ENCODE measurements around the gene H6PD. TPM values are rescaled to one million over a fixed set of nuclear protein-coding genes. Genes with fewer than 3 reads are reported as not detected.

H6PD gene
- total and polyA plus RNA-seq, 9 of the 15 experiments (the other 6 are each of a cell fraction or from before 2014, with no cell fraction given): 0.04 to 2.5 (median 0.95) TPM

- peak; percentile 88 for TF ChIP-seq GATAD2A (IDR thresholded peaks at IDR 0.05)
- TF ChIP-seq ZNF431 (CRISPR knock-in tag; IDR thresholded peaks at IDR 0.05): peak; percentile 88
- no peak for TF ChIP-seq BRCA1 (IDR thresholded peaks at IDR 0.05)
- no peak for TF ChIP-seq BRCA1 (CRISPR knock-in tag; IDR thresholded peaks at IDR 0.05)
- peak; percentile 49; the same call in 1 of the 2 replicates for TF ChIP-seq FOXM1 (IDR thresholded peaks at IDR 0.05; ENCODE audit: low read depth)
- TF ChIP-seq FOXM1 (CRISPR knock-in tag; IDR thresholded peaks at IDR 0.05; ENCODE audit: low read depth): peak; percentile 88; the same call in 1 of the 2 replicates
- TF ChIP-seq ZSCAN29 (IDR thresholded peaks at IDR 0.05): 0 out of 2 replicates have a peak, but pooled peaks have one; percentile 54
- TF ChIP-seq, protein P1, sequence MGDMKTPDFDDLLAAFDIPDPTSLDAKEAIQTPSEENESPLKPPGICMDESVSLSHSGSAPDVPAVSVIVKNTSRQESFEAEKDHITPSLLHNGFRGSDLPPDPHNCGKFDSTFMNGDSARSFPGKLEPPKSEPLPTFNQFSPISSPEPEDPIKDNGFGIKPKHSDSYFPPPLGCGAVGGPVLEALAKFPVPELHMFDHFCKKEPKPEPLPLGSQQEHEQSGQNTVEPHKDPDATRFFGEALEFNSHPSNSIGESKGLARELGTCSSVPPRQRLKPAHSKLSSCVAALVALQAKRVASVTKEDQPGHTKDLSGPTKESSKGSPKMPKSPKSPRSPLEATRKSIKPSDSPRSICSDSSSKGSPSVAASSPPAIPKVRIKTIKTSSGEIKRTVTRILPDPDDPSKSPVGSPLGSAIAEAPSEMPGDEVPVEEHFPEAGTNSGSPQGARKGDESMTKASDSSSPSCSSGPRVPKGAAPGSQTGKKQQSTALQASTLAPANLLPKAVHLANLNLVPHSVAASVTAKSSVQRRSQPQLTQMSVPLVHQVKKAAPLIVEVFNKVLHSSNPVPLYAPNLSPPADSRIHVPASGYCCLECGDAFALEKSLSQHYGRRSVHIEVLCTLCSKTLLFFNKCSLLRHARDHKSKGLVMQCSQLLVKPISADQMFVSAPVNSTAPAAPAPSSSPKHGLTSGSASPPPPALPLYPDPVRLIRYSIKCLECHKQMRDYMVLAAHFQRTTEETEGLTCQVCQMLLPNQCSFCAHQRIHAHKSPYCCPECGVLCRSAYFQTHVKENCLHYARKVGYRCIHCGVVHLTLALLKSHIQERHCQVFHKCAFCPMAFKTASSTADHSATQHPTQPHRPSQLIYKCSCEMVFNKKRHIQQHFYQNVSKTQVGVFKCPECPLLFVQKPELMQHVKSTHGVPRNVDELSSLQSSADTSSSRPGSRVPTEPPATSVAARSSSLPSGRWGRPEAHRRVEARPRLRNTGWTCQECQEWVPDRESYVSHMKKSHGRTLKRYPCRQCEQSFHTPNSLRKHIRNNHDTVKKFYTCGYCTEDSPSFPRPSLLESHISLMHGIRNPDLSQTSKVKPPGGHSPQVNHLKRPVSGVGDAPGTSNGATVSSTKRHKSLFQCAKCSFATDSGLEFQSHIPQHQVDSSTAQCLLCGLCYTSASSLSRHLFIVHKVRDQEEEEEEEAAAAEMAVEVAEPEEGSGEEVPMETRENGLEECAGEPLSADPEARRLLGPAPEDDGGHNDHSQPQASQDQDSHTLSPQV (IDR thresholded peaks at IDR 0.05): peak; percentile 67; the same call in 1 of the 2 replicates
- TF ChIP-seq CTCF (IDR thresholded peaks at IDR 0.05 in 2 of 3, conservative IDR thresholded peaks at IDR 0.05 in 1 of 3; ENCODE audit: insufficient read depth in 2 of 3, low read depth in 1 of 3, low read length in 3 of 3): peak; percentile 72 to 84 (median 78)
- TF ChIP-seq TRIM24 (IDR thresholded peaks at IDR 0.05): peak; percentile 16 to 61; a peak in 1 of 4 replicates
- TF ChIP-seq, protein P2, sequence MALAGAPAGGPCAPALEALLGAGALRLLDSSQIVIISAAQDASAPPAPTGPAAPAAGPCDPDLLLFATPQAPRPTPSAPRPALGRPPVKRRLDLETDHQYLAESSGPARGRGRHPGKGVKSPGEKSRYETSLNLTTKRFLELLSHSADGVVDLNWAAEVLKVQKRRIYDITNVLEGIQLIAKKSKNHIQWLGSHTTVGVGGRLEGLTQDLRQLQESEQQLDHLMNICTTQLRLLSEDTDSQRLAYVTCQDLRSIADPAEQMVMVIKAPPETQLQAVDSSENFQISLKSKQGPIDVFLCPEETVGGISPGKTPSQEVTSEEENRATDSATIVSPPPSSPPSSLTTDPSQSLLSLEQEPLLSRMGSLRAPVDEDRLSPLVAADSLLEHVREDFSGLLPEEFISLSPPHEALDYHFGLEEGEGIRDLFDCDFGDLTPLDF (CRISPR knock-in tag; IDR thresholded peaks at IDR 0.05): peak; percentile 62; the same call in 1 of the 2 replicates
- no peak for TF ChIP-seq SP2 (IDR thresholded peaks at IDR 0.05; ENCODE audit: extremely low read depth, low read depth, low read length, poor library complexity, severe bottlenecking)
- peak; percentile 55 to 70 for TF ChIP-seq MNT (conservative IDR thresholded peaks at IDR 0.05)
- peak; percentile 95 for TF ChIP-seq ZBTB2 (IDR thresholded peaks at IDR 0.05)
- TF ChIP-seq KDM5B (IDR thresholded peaks at IDR 0.05; ENCODE audit: insufficient replicate concordance, low read depth, low read length): peak; percentile 97
- TF ChIP-seq DNMT1 (IDR thresholded peaks at IDR 0.05): 0 out of 2 replicates have a peak, but pooled peaks have one; percentile 60
- peak; percentile 62; the same call in 1 of the 2 replicates for TF ChIP-seq ELF4 (CRISPR knock-in tag; IDR thresholded peaks at IDR 0.05)
Measured at GRCh38 chr1:9234223-9235095, at the start of gene H6PD (continued).
